Stimulated activated CD8-positive, alpha-beta memory T cell treated with anti-CD3 and anti-CD28 coated beads, Interleukin-2, amount 100 ng/mL, for 48 hours (primary cell): ENCODE data around the gene AOPEP.

ENCODE experiments used
- DNase-seq, 2 donors: peaks; one replicate each; pipeline ENCODE4 v3.0.0-alpha.2; 2020; ENCODE audit warnings: low read depth in 2 of 2

Gene AOPEP

GRCh38 chr9:94899464-94900221 lies 173.1 kb downstream of the AOPEP start:
- no peak for DNase-seq

- DNase-seq = no peak
Measured at GRCh38 chr9:94900222-94901018, 173.9 kb downstream of the AOPEP start.

- DNase-seq = no peak
Measured at GRCh38 chr9:94901019-94901363, 174.5 kb downstream of the AOPEP start.

- no peak for DNase-seq
Measured at GRCh38 chr9:94903961-94904421, 177.5 kb downstream of the AOPEP start.

DNA sequence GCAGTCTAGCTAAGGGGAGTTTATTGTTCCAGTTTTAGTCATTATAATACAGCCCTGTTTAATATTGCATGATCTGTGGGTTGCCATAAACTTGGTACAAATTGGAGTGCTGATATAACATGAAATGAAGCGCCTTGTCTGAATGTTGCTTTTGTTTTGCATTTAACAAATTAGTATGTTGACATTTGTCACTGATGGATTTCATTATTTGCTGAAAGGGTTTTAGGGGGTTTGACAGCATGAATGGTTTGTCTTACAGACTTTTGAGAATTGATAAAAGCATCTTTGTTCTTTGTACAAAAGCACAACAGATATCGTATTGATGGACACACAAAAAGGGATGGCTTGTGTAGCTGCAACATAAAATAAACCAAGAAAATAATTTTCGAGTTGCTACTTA lies 178.3 kb downstream of the AOPEP start:
- no peak for DNase-seq

- DNase-seq = no peak
Measured at GRCh38 chr9:94905606-94906005, 179.1 kb downstream of the AOPEP start.

DNA sequence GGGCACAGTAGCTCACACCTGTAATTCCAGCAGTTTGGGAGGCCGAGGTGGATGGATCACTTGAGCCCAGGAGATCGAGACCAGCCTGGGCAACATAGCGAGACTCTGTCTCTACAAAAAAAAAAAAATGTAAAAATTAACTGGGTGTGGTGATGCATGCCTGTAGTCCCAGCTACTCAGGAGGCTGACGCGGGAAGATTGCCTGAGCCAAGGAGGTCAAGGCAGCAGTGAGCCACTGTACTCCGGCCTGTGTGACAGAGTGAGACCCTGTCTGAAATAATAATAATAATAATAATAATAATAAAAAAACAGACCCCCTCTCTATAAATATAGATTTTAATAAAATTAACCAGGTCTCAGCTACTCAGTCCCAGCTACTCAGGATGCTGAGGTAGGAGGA lies 179.7 kb downstream of the AOPEP start:
- no peak for DNase-seq

GRCh38 chr9:94906713-94907112 lies 180.2 kb downstream of the AOPEP start:
- DNase-seq = no peak

DNA sequence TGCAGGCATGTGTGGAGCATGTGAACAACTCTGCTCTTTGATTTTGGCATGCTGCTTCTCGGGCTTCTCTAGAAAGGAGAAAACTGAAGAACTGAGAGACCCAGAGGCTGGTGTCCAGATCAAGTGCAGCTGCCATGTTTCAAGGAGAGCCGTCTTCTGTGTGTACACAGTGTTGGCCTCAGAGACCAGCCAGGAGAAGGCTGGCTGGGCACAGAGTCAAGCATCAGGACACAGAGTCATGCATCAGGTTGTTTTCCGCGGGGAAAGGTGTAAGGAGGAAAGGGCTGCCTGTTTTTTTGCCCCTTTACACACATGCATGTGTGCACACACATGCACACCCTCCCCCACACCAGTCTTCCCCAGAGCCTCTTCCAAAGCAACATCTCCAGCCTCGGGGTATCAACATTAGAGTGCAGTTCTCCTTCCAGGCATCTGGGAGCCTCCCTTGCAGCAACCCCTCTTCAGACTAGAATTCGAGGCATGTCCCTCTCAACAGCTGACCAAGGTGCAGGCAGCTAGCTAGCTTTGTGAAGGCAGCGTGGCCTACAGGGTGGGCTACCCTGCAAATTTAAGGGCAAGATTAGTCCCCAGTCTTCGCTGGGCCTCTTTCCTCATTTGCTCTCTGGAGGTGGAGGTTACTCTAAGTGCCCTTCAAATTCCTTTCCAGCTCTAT lies 180.9 kb downstream of the AOPEP start:
- no peak for DNase-seq

- no peak for DNase-seq
Measured at GRCh38 chr9:94908011-94908563, 181.6 kb downstream of the AOPEP start.

DNA sequence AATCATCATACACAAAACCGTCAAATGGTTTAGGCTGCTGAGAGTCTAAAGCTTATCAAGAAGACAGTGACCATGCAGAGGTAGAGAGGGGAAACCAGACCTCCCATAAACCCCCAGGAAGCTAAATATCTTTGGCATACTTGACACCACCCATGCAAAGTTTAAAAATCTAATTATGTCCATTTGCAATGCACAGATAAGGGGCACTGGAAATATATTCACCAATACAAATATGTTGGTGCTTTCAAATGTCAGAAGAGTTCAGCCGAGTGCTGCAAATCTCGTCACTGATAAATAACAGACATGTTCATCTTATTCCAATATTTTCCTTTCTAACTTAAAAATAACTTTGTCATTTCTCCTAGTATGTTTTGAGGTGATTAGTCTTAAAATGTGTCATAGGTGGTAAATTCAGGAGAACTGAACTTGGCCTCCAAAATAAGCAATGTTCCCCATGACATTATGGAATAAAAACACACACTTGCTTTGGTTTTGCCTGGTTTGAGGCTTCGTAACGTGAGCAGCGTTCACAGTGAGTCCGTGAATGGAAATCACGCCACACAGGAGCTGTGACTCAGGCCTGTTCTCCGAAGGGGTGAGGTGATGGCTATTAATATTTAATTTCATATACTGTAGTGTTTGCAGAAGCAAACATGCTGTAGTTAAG lies 182.2 kb downstream of the AOPEP start:
- no peak for DNase-seq

DNA sequence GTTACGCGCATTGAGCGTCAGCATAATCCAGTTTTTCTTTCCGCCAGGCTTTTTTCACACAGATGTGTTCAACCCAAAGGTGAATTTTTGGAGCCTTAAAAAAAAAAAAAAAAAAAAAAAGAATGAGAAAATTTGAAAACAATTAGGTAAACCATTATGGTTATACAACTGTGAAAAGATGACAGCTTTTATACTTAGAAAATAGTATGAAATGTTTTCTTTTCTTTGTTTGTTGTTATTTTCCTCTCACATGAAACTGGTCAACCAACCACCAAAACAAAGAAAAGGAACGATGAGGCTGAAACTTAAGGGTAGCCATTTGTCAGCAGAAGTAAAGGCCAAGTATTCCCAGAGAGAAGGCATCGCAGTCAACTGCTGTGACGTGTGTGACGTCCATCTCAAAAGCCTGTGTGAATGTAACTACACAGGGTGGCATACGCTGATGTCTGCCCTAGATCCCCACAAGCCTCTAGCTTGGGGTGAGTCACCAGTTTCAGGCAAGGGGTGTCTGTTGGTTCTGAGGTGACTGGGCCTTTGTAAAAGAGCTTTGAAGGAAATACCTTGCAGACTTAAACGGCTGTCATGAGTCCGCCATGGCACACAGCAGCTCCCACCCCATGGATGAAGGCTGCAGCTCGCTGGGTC lies 182.9 kb downstream of the AOPEP start:
- peak in 1 of 2 donors; percentile 9 for DNase-seq

- DNase-seq = no peak
Measured at GRCh38 chr9:94909965-94910730, 183.6 kb downstream of the AOPEP start.

DNA sequence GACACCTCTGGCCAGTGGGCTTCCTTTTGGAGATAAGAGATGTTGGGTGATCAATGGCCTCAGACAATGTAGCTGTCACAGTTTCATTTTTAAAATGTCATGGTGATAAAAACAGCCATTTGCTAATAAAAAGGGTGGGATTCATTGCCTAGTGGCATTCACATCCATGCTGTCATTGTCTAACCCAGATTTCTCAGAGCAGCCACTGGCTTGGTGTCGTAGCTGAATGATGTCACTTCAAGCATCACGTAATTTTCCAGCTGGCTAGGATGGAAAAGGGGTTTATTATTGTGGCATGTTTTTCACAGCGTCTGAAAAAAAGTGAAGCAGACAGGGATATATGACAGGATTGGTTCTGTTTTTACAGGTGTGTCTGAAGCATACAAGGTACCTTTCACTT lies 184.7 kb downstream of the AOPEP start:
- no peak for DNase-seq

GRCh38 chr9:94911986-94912635 lies 185.6 kb downstream of the AOPEP start:
- DNase-seq = no peak

DNA sequence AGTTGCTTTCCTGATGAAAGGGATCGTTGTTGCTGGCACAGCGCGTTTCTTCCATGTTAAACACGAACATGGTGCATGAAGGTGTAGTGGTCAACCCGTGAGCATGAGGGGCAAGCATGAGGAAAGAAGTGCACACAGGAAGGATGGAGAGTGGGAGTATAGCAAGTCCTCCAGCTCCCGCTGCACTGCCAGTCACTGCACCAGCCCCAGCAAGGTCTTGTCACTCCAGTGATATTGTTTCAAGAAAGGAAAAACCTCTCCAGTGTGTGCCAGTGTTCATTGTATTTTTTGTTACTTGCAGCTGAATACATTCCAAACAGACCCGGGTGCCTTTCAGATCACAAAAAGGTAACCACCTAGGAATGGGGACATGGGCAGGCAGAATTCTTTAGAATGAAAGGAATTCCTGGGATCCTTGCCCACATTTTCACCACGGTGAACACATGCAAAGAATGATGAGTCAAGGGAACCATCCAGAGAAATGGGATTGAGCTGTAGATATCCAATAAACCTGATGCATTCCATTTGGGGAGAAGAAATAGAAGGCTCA lies 186.3 kb downstream of the AOPEP start:
- DNase-seq = no peak

- no peak for DNase-seq
Measured at GRCh38 chr9:94913550-94913949, 187.1 kb downstream of the AOPEP start.

- no peak for DNase-seq
Measured at GRCh38 chr9:94915476-94916450, 189.3 kb downstream of the AOPEP start.
